HUDEP-2 (cell line): ENCODE results near the gene PARN.

ENCODE experiments used
- DNase-seq, 76 experiments: peaks; one replicate each; lab custom pipeline; 2025; ENCODE audit not compliant: unreplicated experiment in 76 of 76; lab: John Stamatoyannopoulos, UW

The PARN gene

GRCh38 chr16:14501331-14502255 is 128.5 kb downstream of the PARN start:
- DNase-seq: peak in 75 of 76 experiments; percentile 13 to 95 (median 83)

- no peak for DNase-seq
These were observed 129.3 kb downstream of the PARN start for GRCh38 chr16:14500791-14501190.

- DNase-seq: no peak
These were observed 130.9 kb downstream of the PARN start for GRCh38 chr16:14499110-14499509.

- DNase-seq: no peak
These were observed 132.6 kb downstream of the PARN start for GRCh38 chr16:14497245-14498082.

- no peak for DNase-seq
These were observed 133.3 kb downstream of the PARN start for GRCh38 chr16:14496786-14497185.

GRCh38 chr16:14496047-14496770 is 133.9 kb downstream of the PARN start:
- DNase-seq: no peak

GRCh38 chr16:14495213-14496046 is 134.6 kb downstream of the PARN start:
- DNase-seq: no peak

- no peak for DNase-seq
These were observed 135.6 kb downstream of the PARN start for GRCh38 chr16:14494396-14494966.

- no peak for DNase-seq
These were observed 136.3 kb downstream of the PARN start for GRCh38 chr16:14493791-14494190.

GRCh38 chr16:14492614-14493013 is 137.4 kb downstream of the PARN start:
- DNase-seq: no peak

- no peak for DNase-seq
These were observed 138.1 kb downstream of the PARN start for GRCh38 chr16:14491861-14492529.

GRCh38 chr16:14490235-14490634 is 139.8 kb downstream of the PARN start:
- DNase-seq: no peak

GRCh38 chr16:14489460-14489859 is 140.6 kb downstream of the PARN start:
- DNase-seq: peak in 14 of 76 experiments; percentile 2 to 38 (median 18)

GRCh38 chr16:14487579-14487978 is 142.5 kb downstream of the PARN start:
- peak in 7 of 76 experiments; percentile 8 to 21 (median 15) for DNase-seq

GRCh38 chr16:14486520-14487303 is 143.3 kb downstream of the PARN start:
- DNase-seq: peak in 73 of 76 experiments; percentile 5 to 89 (median 65)

GRCh38 chr16:14485811-14486519 is 144.1 kb downstream of the PARN start:
- DNase-seq: no peak

GRCh38 chr16:14485121-14485551 is 144.9 kb downstream of the PARN start:
- no peak for DNase-seq
